Loucy (cell line): ENCODE results near the gene FFAR3.

ENCODE experiments used
- CTCF ChIP-seq: fragments of 200-600 bp; sonication (generic); conservative IDR thresholded peaks from 2 replicates; pipeline ENCODE4 v1.5.1; 2014; ENCODE audit warnings: mild to moderate bottlenecking, antibody characterized with exemption, low read length
- EZH2phosphoT487 ChIP-seq: fragments of 200-600 bp; IDR thresholded peaks from 2 replicates; pipeline ENCODE4 v1.6.1; 2018; ENCODE audit warnings: antibody characterized with exemption, mild to moderate bottlenecking, moderate library complexity, borderline replicate concordance

DNA sequence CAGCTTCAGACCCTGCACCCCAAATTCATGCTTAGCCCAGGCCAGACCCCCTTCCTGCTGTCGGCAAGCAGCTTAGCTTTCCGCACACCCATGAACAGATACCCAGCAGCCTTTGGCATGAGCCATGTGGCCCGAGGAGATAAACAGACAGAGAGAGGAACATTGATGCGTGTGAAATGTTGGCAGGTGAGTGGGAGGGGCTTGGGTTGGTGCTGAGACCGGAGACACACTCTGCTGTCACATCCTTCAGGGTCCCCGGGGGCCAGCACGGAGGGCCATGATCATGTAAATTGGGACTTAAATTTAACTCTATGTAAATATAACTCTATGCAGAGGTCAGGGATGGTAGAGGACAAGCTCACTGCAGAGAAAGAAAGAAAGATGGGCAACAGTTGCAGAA lies 27.8 kb upstream of the FFAR3 start:
- TF ChIP-seq CTCF (no peak), EZH2phosphoT487 (no peak)
